ENCODE data around the gene MELK.
"Not testable (repeated sequence)": the region's sequence is repeated elsewhere in the genome, so short reads cannot be mapped to it uniquely, and the experiment has no call there.

MELK gene

DNA sequence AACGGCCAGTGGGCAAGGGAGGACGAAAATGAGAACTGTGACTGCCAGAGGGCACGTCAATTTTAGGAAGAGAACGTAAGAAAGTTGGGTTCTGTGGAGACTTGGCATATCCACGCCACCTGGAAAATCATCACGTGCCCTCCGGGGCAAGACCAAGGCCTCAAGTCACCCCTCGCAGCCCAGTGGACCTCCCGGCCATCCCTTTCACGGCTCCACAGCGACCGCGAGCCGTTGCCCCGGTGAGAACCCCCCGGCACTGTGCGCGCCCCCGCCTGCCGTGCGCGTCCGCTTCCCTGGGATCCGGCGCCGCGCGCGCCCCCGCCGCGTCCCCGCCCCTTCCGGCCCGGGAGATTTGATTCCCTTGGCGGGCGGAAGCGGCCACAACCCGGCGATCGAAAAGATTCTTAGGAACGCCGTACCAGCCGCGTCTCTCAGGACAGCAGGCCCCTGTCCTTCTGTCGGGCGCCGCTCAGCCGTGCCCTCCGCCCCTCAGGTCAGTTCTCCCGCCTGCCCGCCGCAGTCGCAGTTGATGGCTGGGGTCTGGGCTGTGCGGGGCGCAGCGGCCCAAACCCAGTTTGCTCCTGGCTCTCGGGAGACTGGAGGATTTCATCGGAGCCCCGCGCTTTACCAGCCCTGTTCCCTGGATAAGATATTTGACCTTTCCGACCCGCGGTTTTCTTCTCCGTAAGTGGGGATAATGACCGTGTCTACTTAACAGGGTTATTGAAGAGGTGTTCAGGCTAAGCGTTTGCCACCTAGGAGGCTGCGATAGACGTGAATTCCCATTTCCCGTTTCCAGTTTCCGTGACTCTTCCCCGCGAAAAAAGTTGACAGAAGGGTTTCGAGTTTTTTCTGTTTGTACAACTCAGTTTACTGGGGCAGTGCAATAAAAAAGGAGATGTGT is at the start of gene MELK:
TSS of gene MELK (plus strand) at position 381 of the 904 bp plus-strand sequence. CDS start 8,787 bp downstream, outside the sequence.
- no peak for DNase-seq (ENCODE audit: low read depth)
- H3K4me3 ChIP-seq (ENCODE audit: low read length): peak within 1 kb of the TSS; percentile 96
- TF ChIP-seq, protein P1, sequence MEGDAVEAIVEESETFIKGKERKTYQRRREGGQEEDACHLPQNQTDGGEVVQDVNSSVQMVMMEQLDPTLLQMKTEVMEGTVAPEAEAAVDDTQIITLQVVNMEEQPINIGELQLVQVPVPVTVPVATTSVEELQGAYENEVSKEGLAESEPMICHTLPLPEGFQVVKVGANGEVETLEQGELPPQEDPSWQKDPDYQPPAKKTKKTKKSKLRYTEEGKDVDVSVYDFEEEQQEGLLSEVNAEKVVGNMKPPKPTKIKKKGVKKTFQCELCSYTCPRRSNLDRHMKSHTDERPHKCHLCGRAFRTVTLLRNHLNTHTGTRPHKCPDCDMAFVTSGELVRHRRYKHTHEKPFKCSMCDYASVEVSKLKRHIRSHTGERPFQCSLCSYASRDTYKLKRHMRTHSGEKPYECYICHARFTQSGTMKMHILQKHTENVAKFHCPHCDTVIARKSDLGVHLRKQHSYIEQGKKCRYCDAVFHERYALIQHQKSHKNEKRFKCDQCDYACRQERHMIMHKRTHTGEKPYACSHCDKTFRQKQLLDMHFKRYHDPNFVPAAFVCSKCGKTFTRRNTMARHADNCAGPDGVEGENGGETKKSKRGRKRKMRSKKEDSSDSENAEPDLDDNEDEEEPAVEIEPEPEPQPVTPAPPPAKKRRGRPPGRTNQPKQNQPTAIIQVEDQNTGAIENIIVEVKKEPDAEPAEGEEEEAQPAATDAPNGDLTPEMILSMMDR (conservative IDR thresholded peaks at IDR 0.05; ENCODE audit: low read depth, low read length): no peak

DNA sequence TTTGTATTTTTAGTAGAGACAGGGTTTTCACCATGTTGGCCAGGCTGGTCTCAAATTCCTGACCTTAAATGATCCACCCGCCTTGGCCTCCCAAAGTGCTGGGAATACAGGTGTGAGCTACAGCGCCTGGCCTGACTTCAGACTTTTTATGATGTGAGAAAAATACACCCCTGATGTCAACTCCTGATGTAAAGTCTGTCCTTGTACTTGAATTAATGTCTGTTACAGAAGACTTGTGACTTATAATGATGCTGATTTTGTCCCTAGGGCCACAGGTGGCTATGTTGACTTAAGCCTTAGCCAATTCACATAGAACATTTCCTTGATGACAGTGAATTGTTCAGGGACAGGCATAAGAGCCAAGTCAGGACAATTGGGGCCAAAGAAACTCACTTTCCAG is 42.5 kb upstream of the MELK start:
- TF ChIP-seq, protein P1 (conservative IDR thresholded peaks at IDR 0.05; ENCODE audit: low read depth, low read length): no peak
- H3K4me3 ChIP-seq (ENCODE audit: low read length): no peak overlapping the region
- no peak for DNase-seq (ENCODE audit: low read depth)

DNA sequence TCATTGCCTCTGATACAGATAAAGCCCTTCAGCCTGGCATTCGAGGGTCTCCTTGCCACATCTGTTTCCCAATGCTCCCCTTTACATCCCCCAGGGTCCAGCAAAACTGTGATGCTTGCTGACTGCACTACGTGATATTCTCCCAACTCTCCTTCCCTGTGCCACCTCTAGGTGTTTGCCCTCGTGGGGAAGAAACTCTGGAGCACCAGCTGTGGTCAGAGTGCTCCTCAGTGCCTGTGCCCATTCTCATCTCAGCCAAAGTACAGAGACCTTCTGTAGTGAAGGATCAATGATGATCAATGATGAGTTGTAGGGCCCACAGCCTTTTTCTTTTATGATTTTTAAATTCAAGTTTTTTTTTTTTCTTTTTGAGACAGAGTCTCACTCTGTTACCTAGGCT is 40.3 kb upstream of the MELK start:
- TF ChIP-seq, protein P1 (conservative IDR thresholded peaks at IDR 0.05; ENCODE audit: low read depth, low read length): no peak
- H3K4me3 ChIP-seq (ENCODE audit: low read length): no peak overlapping the region
- DNase-seq (ENCODE audit: low read depth): no peak

DNA sequence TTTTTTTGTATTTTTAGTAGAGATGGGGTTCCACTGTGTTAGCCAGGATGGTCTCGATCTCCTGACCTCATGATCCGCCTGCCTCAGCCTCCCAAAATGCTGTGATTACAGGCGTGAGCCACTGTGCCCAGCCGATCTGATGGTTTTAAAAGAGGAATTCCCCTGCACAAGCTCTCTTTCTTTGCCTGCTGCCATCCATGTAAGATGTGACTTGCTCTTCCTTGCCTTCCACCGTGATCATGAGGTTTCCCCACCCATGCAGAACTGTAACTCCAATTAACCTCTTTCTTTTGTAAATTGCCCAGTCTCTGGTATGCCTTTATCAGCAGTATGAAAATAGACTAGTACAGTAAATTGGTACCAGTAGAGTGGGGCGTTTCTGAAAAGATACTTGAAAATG is 39.0 kb upstream of the MELK start:
- H3K4me3 ChIP-seq (ENCODE audit: low read length); DNase-seq (ENCODE audit: low read depth): not testable (repeated sequence)

DNA sequence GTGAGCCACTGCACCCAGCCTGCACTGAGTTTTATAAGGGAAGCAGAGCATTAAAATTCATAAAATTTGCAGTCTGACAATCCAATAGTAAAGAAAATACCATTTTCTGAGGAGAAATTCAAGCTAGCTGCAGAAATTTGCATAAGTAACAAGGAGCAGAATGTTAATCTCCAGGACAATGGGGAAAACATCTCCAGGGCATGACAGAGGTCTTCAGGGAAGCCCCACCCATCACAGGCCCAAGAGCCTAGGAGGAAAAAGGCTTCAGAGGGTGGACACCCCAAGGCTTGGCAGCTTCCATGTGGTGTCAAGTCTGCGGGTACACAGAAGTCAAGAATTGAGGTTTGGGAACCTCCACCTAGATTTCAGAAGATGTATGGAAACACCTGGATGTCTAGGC is 37.6 kb upstream of the MELK start:
- no peak overlapping the region for H3K4me3 ChIP-seq (ENCODE audit: low read length)
- TF ChIP-seq, protein P1 (conservative IDR thresholded peaks at IDR 0.05; ENCODE audit: low read depth, low read length): no peak
- no peak for DNase-seq (ENCODE audit: low read depth)

DNA sequence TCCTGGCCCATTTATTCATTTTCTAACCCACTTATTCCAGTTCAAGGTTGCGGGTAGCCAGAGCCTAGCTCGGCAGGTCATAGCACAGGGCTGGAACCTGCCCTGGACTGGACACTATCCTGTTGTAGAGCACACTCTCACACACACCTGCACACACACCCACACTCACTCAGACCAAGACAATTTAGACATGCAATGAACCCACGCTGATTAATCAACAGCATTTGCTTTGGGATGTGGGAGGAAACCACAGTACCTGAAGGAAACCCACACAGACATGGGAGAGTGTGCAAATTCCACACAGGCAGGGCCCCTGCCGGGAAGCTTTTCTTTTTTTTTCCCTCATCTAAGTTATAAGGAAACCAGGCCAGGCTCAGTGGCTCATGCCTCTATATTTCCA is 34.8 kb upstream of the MELK start:
- no peak for DNase-seq (ENCODE audit: low read depth)
- no peak overlapping the region for H3K4me3 ChIP-seq (ENCODE audit: low read length)
- TF ChIP-seq, protein P1 (conservative IDR thresholded peaks at IDR 0.05; ENCODE audit: low read depth, low read length): no peak

DNA sequence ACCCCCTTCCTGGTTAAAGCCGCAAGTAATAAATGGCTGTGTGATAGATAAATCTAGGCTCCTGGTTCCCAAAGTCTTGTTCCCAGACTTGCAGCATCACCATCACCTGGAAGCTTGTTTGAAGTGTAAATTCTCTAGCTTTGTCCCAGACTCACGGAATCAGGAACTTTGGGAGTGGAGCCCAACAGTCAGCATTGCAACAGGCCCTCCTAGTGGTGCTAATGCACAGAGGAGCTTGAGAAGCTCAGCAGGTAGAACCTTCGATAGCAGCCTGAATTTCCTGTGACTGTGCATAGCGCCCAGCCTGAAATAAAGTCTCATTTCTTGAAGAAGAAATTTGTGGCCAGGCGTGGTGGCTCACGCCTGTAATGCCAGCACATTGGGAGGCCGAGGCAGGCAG is 30.3 kb upstream of the MELK start:
- H3K4me3 ChIP-seq (ENCODE audit: low read length): no peak overlapping the region
- no peak for DNase-seq (ENCODE audit: low read depth)
- TF ChIP-seq, protein P1 (conservative IDR thresholded peaks at IDR 0.05; ENCODE audit: low read depth, low read length): no peak
